Activated naive CD4-positive, alpha-beta T cell treated with anti-CD3 and anti-CD28 coated beads for 36 hours (primary cell): ENCODE measurements around the gene IFFO2. TPM values are rescaled to one million over a fixed set of nuclear protein-coding genes. Genes with fewer than 3 reads are reported as not detected.

Experiments
- CTCF ChIA-PET: fragments of 350-600 bp; sonication (Branson Sonifier 250); formaldehyde crosslinking; loops from one replicate; lab custom pipeline; 2021; ENCODE audit warnings: antibody characterized with exemption; lab: Charles Lee
- DNase-seq: peaks from one replicate; pipeline ENCODE4 v3.0.0-alpha.2; 2020
- H3K27ac Mint-ChIP-seq: one replicate; pipeline ENCODE4 v1.8.0; 2021; ENCODE audit warnings: mild to moderate bottlenecking, mixed read lengths
- H3K27me3 Mint-ChIP-seq: one replicate; pipeline ENCODE4 v1.8.0; 2021; ENCODE audit warnings: low read depth, mixed read lengths
- H3K36me3 Mint-ChIP-seq: one replicate; pipeline ENCODE4 v1.8.0; 2021; ENCODE audit warnings: low read depth, mixed read lengths
- H3K4me1 Mint-ChIP-seq: one replicate; pipeline ENCODE4 v1.8.0; 2021; ENCODE audit warnings: low read depth, mixed read lengths
- H3K4me3 Mint-ChIP-seq: one replicate; pipeline ENCODE4 v1.8.0; 2021; ENCODE audit warnings: mild to moderate bottlenecking, moderate library complexity, mixed read lengths
- H3K9me3 Mint-ChIP-seq: one replicate; pipeline ENCODE4 v1.8.0; 2021; ENCODE audit warnings: mixed read lengths
- intact Hi-C: fragments of 100-400 bp; cut with micrococcal nuclease; formaldehyde crosslinking; loops from one replicate; pipeline ENCODE4 v1.15.1; 2023
- microRNA-seq: library from miRNA; unstranded; fragments of <30 nt; microRNA quantifications from one replicate; pipeline ENCODE4 v1.2.0, GENCODE V29; 2022; ENCODE audit warnings: borderline microRNAs expressed, borderline replicate concordance
- total RNA-seq, 2 experiments: library from RNA; stranded (reverse); gene quantifications; one replicate each; pipeline ENCODE4 v1.2.3, GENCODE V29; 2021

Gene IFFO2
- total RNA-seq, 2 experiments from 2014 or later = 24.9 to 27.0 TPM

- Mint-ChIP-seq H3K36me3 (no peaks in the 10 kb centered on the region), H3K4me1 (no peaks in the 10 kb centered on the region), H3K27me3 (peaks cover 5% of the 10 kb centered on the region), H3K4me3 (no peak within 1 kb of the TSS), H3K9me3 (no peaks in the 10 kb centered on the region), H3K27ac (no peak within 1 kb of the TSS)
- CTCF ChIA-PET = no interaction called here
- DNase-seq = no peak
- intact Hi-C loops = no loop called here
Measured at GRCh38 chr1:18859560-18859959, 96.9 kb downstream of the IFFO2 start, which contains the start of gene TAS1R2. TAS1R2 (minus strand) TSS chr1:18859660; CDS start chr1:18859660, 0 bp downstream.

- Mint-ChIP-seq H3K9me3 (no peaks in the 10 kb centered on the region), H3K36me3 (no peaks in the 10 kb centered on the region), H3K4me1 (no peaks in the 10 kb centered on the region), H3K27ac (no peak overlapping the region), H3K4me3 (no peak overlapping the region), H3K27me3 (peaks cover 5% of the 10 kb centered on the region)
- DNase-seq = no peak
- intact Hi-C loops = no loop called here
- CTCF ChIA-PET = no interaction called here
Measured at GRCh38 chr1:18858070-18858688, 98.3 kb downstream of the IFFO2 start.

GRCh38 chr1:18856435-18856834 is 100.0 kb downstream of the IFFO2 start:
- no peaks in the 10 kb centered on the region for H3K4me1 Mint-ChIP-seq
- CTCF ChIA-PET = no interaction called here

GRCh38 chr1:18855573-18855972 is 100.9 kb downstream of the IFFO2 start:
- intact Hi-C loops = no loop called here
- DNase-seq = no peak
- Mint-ChIP-seq H3K27ac (no peak overlapping the region), H3K36me3 (no peaks in the 10 kb centered on the region), H3K4me1 (no peaks in the 10 kb centered on the region), H3K27me3 (peaks cover 5% of the 10 kb centered on the region), H3K9me3 (no peaks in the 10 kb centered on the region), H3K4me3 (no peak overlapping the region)
- CTCF ChIA-PET = no interaction called here

More at GRCh38 chr1:18856435-18856834, 100.0 kb downstream of the IFFO2 start:
- DNase-seq = no peak
- peaks cover 5% of the 10 kb centered on the region for H3K27me3 Mint-ChIP-seq
- no peaks in the 10 kb centered on the region for H3K36me3 Mint-ChIP-seq
- intact Hi-C loops = no loop called here
- no peaks in the 10 kb centered on the region for H3K9me3 Mint-ChIP-seq
- H3K27ac Mint-ChIP-seq = no peak overlapping the region
- H3K4me3 Mint-ChIP-seq = no peak overlapping the region

GRCh38 chr1:18854331-18855025 is 102.0 kb downstream of the IFFO2 start:
- no peaks in the 10 kb centered on the region for H3K9me3 Mint-ChIP-seq
- peaks cover 5% of the 10 kb centered on the region for H3K27me3 Mint-ChIP-seq
- H3K4me1 Mint-ChIP-seq = no peaks in the 10 kb centered on the region
- DNase-seq = no peak
- intact Hi-C loops = no loop called here
- no peak overlapping the region for H3K27ac Mint-ChIP-seq
- H3K36me3 Mint-ChIP-seq = no peaks in the 10 kb centered on the region
- CTCF ChIA-PET = no interaction called here
- no peak overlapping the region for H3K4me3 Mint-ChIP-seq

Small RNAs within 50 kb of the gene (microRNA-seq; reads per million reads assigned to microRNA genes)
- gene MIR1290 (not detected), gene MIR4695 (not detected)

Other genes with a start within 250 kb of the IFFO2 start
- gene TAS1R2, start 97.0 kb downstream of the IFFO2 start, total RNA-seq = not detected
- gene ALDH4A1, start 54.1 kb downstream of the IFFO2 start, total RNA-seq = 10 to 100 TPM; 11.6 to 12.5 TPM